CD14-positive monocyte (primary cell): Measurements from ENCODE around the gene GSPT1. TPM values are rescaled to one million over a fixed set of nuclear protein-coding genes. Genes with fewer than 3 reads are reported as not detected.

ENCODE experiments used
- DNase-seq, 3 donors: peaks; one replicate each; pipeline ENCODE4 v3.0.0-alpha.2; 2011 to 2022
- H2AFZ ChIP-seq: 2 replicates; pipeline ENCODE4 v1.6.0; 2012; ENCODE audit warnings: mild to moderate bottlenecking, low read depth, low read length, inconsistent platforms; ENCODE audit not compliant: insufficient read depth, poor library complexity, severe bottlenecking
- H3K27ac ChIP-seq, 2 donors: 1 replicate in 1 of 2; 2 replicates in 1 of 2; pipeline ENCODE4 v1.5.1; 2012 to 2013; ENCODE audit warnings: low read length in 2 of 2, control low read depth in 1 of 2, inconsistent platforms in 1 of 2, low read depth in 1 of 2, mild to moderate bottlenecking in 1 of 2
- H3K27me3 ChIP-seq, 2 donors: one replicate each; pipeline versions ENCODE4 v1.6.0 to v1.6.1; 2011 to 2013; ENCODE audit warnings: low read length in 2 of 2; ENCODE audit not compliant: control insufficient read depth in 2 of 2, insufficient read depth in 2 of 2
- H3K36me3 ChIP-seq, 2 donors: replicated peaks in 1 of 2; 1 replicate in 1 of 2; 2 replicates in 1 of 2; pipeline versions ENCODE4 v1.5.1 to v1.6.1; 2012 to 2013; ENCODE audit warnings: low read length in 2 of 2, control low read depth in 1 of 2, inconsistent platforms in 1 of 2, mild to moderate bottlenecking in 1 of 2; ENCODE audit not compliant: insufficient read depth in 2 of 2, control insufficient read depth in 1 of 2
- H3K4me1 ChIP-seq, 2 donors: 1 replicate in 1 of 2; 2 replicates in 1 of 2; pipeline versions ENCODE4 v1.5.1 to v1.6.1; 2012 to 2013; ENCODE audit warnings: low read length in 2 of 2, control low read depth in 1 of 2, inconsistent platforms in 1 of 2, mild to moderate bottlenecking in 1 of 2, moderate library complexity in 1 of 2; ENCODE audit not compliant: insufficient read depth in 2 of 2, control insufficient read depth in 1 of 2
- H3K4me2 ChIP-seq: replicated peaks from 2 replicates; pipeline ENCODE3; 2012; ENCODE audit warnings: low read length, moderate library complexity, mild to moderate bottlenecking; ENCODE audit not compliant: poor library complexity, severe bottlenecking; ENCODE audit errors: extremely low read depth
- H3K4me3 ChIP-seq, 3 experiments: fragments of 200-600 bp in 1 of 3; sonication (generic) in 1 of 3; replicated peaks in 1 of 3; 1 replicate in 2 of 3; 2 replicates in 1 of 3; pipeline ENCODE4 v1.5.1; 2011 to 2013; ENCODE audit warnings: low read length in 3 of 3, mild to moderate bottlenecking in 3 of 3, control low read depth in 2 of 3, low read depth in 2 of 3, inconsistent platforms in 1 of 3, moderate library complexity in 1 of 3
- H3K79me2 ChIP-seq: 2 replicates; pipeline ENCODE4 v1.6.0; 2012; ENCODE audit warnings: mild to moderate bottlenecking, control low read depth, inconsistent platforms, low read length, moderate library complexity; ENCODE audit not compliant: insufficient read depth
- H3K9ac ChIP-seq: 2 replicates; pipeline ENCODE4 v1.6.0; 2017; ENCODE audit warnings: low read length, mild to moderate bottlenecking; ENCODE audit not compliant: insufficient read depth, poor library complexity, severe bottlenecking
- H3K9me3 ChIP-seq, 2 donors: replicated peaks in 1 of 2; 1 replicate in 1 of 2; 2 replicates in 1 of 2; pipeline versions ENCODE4 v1.5.1 to v1.6.1; 2012 to 2013; ENCODE audit warnings: low read length in 2 of 2, control low read depth in 1 of 2; ENCODE audit not compliant: control insufficient read depth in 1 of 2, insufficient read depth in 1 of 2
- H4K20me1 ChIP-seq: 2 replicates; pipeline ENCODE4 v1.6.0; 2012; ENCODE audit warnings: mild to moderate bottlenecking, low read length, control low read depth, moderate library complexity; ENCODE audit not compliant: insufficient read depth
- H3K27ac Mint-ChIP-seq, 7 donors: one replicate each; pipeline ENCODE4 v1.8.0; 2020; ENCODE audit warnings: mild to moderate bottlenecking in 7 of 7, mixed read lengths in 7 of 7, moderate library complexity in 6 of 7, inconsistent platforms in 2 of 7
- H3K27me3 Mint-ChIP-seq, 3 donors: one replicate each; pipeline ENCODE4 v1.8.0; 2021 to 2022; ENCODE audit warnings: low read depth in 3 of 3, mild to moderate bottlenecking in 3 of 3, mixed read lengths in 3 of 3, moderate library complexity in 3 of 3, inconsistent platforms in 1 of 3
- H3K36me3 Mint-ChIP-seq, 2 donors: one replicate each; pipeline ENCODE4 v1.8.0; 2020; ENCODE audit warnings: mixed read lengths in 2 of 2, inconsistent platforms in 1 of 2, mild to moderate bottlenecking in 1 of 2
- H3K4me1 Mint-ChIP-seq: one replicate; pipeline ENCODE4 v1.8.0; 2020; ENCODE audit warnings: mild to moderate bottlenecking, mixed read lengths
- H3K4me3 Mint-ChIP-seq, 2 donors: one replicate each; pipeline ENCODE4 v1.8.0; 2020; ENCODE audit warnings: mild to moderate bottlenecking in 2 of 2, mixed read lengths in 2 of 2, moderate library complexity in 1 of 2
- H3K9me3 Mint-ChIP-seq, 7 donors: one replicate each; pipeline ENCODE4 v1.8.0; 2020 to 2022; ENCODE audit warnings: mixed read lengths in 7 of 7, mild to moderate bottlenecking in 6 of 7, moderate library complexity in 6 of 7, inconsistent platforms in 2 of 7
- CTCF ChIP-seq: fragments of 200-600 bp; IDR thresholded peaks from one replicate; pipeline ENCODE4 v1.8.0; 2022; ENCODE audit warnings: antibody characterized with exemption, mild to moderate bottlenecking
- WGBS: methylation state at CpG from one replicate; pipeline ENCODE4 v1.1.5; 2013; ENCODE audit warnings: missing lambda C conversion rate; ENCODE audit not compliant: insufficient coverage; 5-methylcytosine and 5-hydroxymethylcytosine counted together
- intact Hi-C, 2 donors: fragments of 100-400 bp; cut with micrococcal nuclease; formaldehyde crosslinking; loops; one replicate each; pipeline versions ENCODE4 v1.15.0 to v1.15.1; 2023
- polyA plus RNA-seq, 3 donors: library from polyadenylated mRNA; depleted of rRNA in 1 of 3; unstranded in 2 of 3; stranded (reverse) in 1 of 3; fragments of 300-500 nt in 2 of 3; fragments of >200 nt in 1 of 3; fragmentation: Illumina TruSeq in 2 of 3; gene quantifications; 1 replicate in 2 of 3; 2 replicates in 1 of 3; pipeline ENCODE4 v1.2.3, GENCODE V29; 2012 to 2021

The GSPT1 gene
- polyA plus RNA-seq, 3 donors, result 22.4 to 48.3 (median 47.9) TPM

GRCh38 chr16:11871193-11871592, 44.6 kb downstream of the GSPT1 start:
- no peak overlapping the region for H3K4me3 ChIP-seq
- peak; percentile 21 for TF ChIP-seq CTCF
- no peaks in the 10 kb centered on the region for H3K4me1 ChIP-seq
- H3K27me3 ChIP-seq, result no peaks in the 10 kb centered on the region
- peak overlapping the region in 3 of 7 donors; percentile 12 to 60 (median 25) for H3K27ac Mint-ChIP-seq
- H3K9me3 Mint-ChIP-seq, result no peaks in the 10 kb centered on the region
- intact Hi-C loops, result no loop called here
- H3K9ac ChIP-seq, result no peak overlapping the region
- no peaks in the 10 kb centered on the region for H3K4me1 Mint-ChIP-seq
- H3K4me2 ChIP-seq, result no peak overlapping the region
- H4K20me1 ChIP-seq, result peaks cover 22% of the 10 kb centered on the region
- peaks cover 46 to 85% of the 10 kb centered on the region in 2 donors for H3K36me3 ChIP-seq
- WGBS, result 93% methylated on average over 3 of the region's 7 CpGs
- no peaks in the 10 kb centered on the region for H3K9me3 ChIP-seq
- peaks cover 36 to 59% of the 10 kb centered on the region in 2 donors for H3K36me3 Mint-ChIP-seq
- peak in 1 of 3 donors; percentile 5 for DNase-seq
- H3K27me3 Mint-ChIP-seq, result peaks cover 0 to 2% (median 0%) of the 10 kb centered on the region in 3 donors
- no peak overlapping the region for H3K4me3 Mint-ChIP-seq
- peak overlapping the region in 1 of 2 donors; percentile 24 for H3K27ac ChIP-seq
- peaks cover 22% of the 10 kb centered on the region for H3K79me2 ChIP-seq
- H2AFZ ChIP-seq, result no peak overlapping the region

GRCh38 chr16:11870399-11870798, 45.4 kb downstream of the GSPT1 start:
- Histone ChIP-seq H3K27ac (no peak overlapping the region), H3K4me1 (no peaks in the 10 kb centered on the region), H3K79me2 (peaks cover 28% of the 10 kb centered on the region), H3K4me3 (no peak overlapping the region), H3K4me2 (no peak overlapping the region), H2AFZ (no peak overlapping the region), H3K9me3 (no peaks in the 10 kb centered on the region), H3K27me3 (no peaks in the 10 kb centered on the region), H3K9ac (no peak overlapping the region), H4K20me1 (peaks cover 29% of the 10 kb centered on the region), H3K36me3 (peaks cover 38 to 77% of the 10 kb centered on the region in 2 donors)
- TF ChIP-seq CTCF, result no peak
- H3K4me3 Mint-ChIP-seq, result no peak overlapping the region
- no peak for DNase-seq
- intact Hi-C loops, result no loop called here
- peaks cover 0 to 2% (median 0%) of the 10 kb centered on the region in 3 donors for H3K27me3 Mint-ChIP-seq
- peaks cover 29 to 51% of the 10 kb centered on the region in 2 donors for H3K36me3 Mint-ChIP-seq
- no peaks in the 10 kb centered on the region for H3K4me1 Mint-ChIP-seq
- H3K9me3 Mint-ChIP-seq, result no peaks in the 10 kb centered on the region
- no peak overlapping the region for H3K27ac Mint-ChIP-seq
- no CpG with 5 or more reads among the region's 3 CpGs for WGBS
